IPS DF 6.9 (cell line): ENCODE data around the gene HNF4A.

Source experiments
- DNase-seq: peaks from one replicate; pipeline ENCODE4 v3.0.0-alpha.2; 2013; ENCODE audit warnings: low read depth, low spot score
- H3K27ac ChIP-seq: one replicate; pipeline ENCODE4 v1.5.1; 2013; ENCODE audit warnings: low read length, control low read depth
- H3K27me3 ChIP-seq: 2 replicates; pipeline ENCODE4 v1.6.1; 2013; ENCODE audit warnings: mild to moderate bottlenecking, low read length; ENCODE audit not compliant: control insufficient read depth, insufficient read depth
- H3K36me3 ChIP-seq: 2 replicates; pipeline ENCODE4 v1.6.1; 2013; ENCODE audit warnings: low read length; ENCODE audit not compliant: control insufficient read depth, insufficient read depth
- H3K4me1 ChIP-seq: 2 replicates; pipeline ENCODE4 v1.6.1; 2013; ENCODE audit warnings: low read length; ENCODE audit not compliant: control insufficient read depth, insufficient read depth
- H3K4me3 ChIP-seq: 2 replicates; pipeline ENCODE4 v1.5.1; 2013; ENCODE audit warnings: mild to moderate bottlenecking, low read length
- H3K9me3 ChIP-seq: 2 replicates; pipeline ENCODE4 v1.6.1; 2013; ENCODE audit warnings: low read length, inconsistent platforms; ENCODE audit not compliant: control insufficient read depth, insufficient read depth
- WGBS: extraction: QIAGEN DNeasy Blood & Tissue Kit; methylation state at CpG from one replicate; pipeline ENCODE4 v1.1.7; 2013; ENCODE audit warnings: mixed read lengths, missing lambda C conversion rate; ENCODE audit not compliant: insufficient read length, insufficient coverage; 5-methylcytosine and 5-hydroxymethylcytosine counted together

HNF4A gene

DNA sequence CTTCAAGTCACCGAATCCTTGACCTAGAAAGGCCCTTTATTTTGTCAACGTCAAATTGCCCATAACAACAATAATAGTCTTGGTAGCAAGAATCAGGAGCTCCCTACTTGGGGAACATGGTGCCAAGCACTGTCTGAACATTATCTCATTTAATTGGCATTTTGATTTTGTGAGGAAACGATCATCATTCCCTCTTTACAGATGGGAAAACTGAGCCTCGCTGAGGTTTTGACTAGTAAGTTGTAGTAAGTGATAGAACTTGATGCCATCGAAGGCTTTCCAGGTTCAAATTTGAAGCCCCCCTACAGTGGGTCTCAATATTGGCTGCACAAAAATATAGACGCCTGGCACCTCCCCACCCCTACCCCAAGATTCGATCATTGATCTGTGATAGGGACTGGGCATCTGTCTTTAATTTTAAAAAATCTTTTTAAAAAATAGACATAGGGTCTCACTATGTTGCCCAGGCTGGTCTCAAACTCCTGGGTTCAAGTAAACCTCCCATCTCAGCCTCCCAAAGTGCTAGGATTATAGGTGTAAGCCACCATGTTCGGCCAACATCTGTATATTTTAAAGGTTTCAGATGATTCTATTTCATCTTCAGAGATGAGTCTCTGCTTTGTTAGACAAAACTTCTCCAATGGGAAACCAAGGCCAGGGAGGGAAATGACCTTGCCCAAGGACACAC, 36.7 kb downstream of the HNF4A start:
- H3K36me3 ChIP-seq = no peaks in the 10 kb centered on the region
- no CpG with 5 or more reads among the region's 8 CpGs for WGBS
- no peaks in the 10 kb centered on the region for H3K4me1 ChIP-seq
- no peak overlapping the region for H3K27ac ChIP-seq
- no peak overlapping the region for H3K4me3 ChIP-seq
- DNase-seq = no peak
- no peaks in the 10 kb centered on the region for H3K27me3 ChIP-seq
- H3K9me3 ChIP-seq = no peaks in the 10 kb centered on the region

GRCh38 chr20:44392776-44393607, 37.5 kb downstream of the HNF4A start:
- WGBS = no CpG with 5 or more reads among the region's 5 CpGs
- no peaks in the 10 kb centered on the region for H3K36me3 ChIP-seq
- H3K9me3 ChIP-seq = no peaks in the 10 kb centered on the region
- H3K4me3 ChIP-seq = no peak overlapping the region
- no peaks in the 10 kb centered on the region for H3K4me1 ChIP-seq
- no peak for DNase-seq
- no peaks in the 10 kb centered on the region for H3K27me3 ChIP-seq
- H3K27ac ChIP-seq = no peak overlapping the region

DNA sequence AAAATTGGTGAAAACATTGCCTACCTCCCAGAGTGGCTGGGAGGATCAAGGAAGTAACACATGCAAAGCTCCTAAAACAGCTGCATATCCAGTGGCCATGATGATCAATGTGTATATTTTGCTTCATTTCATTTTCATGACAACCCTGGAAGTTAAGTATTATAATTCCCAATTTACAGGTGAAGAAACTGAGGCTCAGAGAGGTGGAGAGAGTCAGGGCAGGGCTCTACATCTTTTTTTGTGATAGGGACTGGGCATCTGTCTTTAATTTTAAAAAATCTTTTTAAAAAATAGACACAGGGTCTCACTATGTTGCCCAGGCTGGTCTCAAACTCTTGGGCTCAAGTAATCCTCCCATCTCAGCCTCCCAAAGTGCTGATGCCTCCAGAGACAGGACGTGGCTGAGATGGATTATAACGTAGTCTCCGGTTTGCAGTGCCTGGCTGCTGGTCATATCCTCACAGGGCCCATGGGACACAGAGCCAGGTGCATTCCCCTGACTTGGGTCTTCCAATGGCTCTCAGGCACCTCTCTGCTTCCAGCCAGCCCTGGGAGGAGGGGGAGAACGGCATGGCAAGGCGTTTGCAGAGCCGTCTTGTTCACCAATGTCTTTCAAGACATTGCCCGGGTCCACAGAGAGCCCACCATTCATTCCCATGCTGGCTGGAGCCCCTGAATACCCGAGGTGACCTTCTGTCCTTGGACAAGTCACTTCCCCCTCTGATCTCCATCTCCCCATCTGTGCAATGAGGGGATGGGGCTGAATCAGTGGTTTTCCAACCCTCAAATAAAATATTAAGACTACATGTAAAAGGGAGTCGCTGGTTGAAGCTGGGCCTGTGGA, 38.3 kb downstream of the HNF4A start:
- Histone ChIP-seq H3K36me3 (no peaks in the 10 kb centered on the region), H3K4me3 (no peak overlapping the region), H3K27ac (no peak overlapping the region), H3K27me3 (no peaks in the 10 kb centered on the region), H3K4me1 (no peaks in the 10 kb centered on the region), H3K9me3 (no peaks in the 10 kb centered on the region)
- WGBS = no CpG with 5 or more reads among the region's 9 CpGs
- DNase-seq = no peak

DNA sequence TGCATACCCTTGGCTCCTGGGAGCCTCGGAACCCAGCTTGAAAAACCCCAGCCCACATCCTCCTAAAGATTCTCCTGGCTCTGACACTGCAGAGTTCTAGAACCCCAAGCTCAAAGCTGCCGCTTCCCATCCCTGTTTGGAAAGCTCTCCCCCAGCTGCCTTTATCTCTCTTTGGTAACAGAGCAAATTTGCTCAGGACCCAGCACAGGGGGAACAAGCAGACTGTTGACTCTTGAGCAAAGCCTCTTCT, 38.9 kb downstream of the HNF4A start:
- no peak for DNase-seq
- Histone ChIP-seq H3K27me3 (no peaks in the 10 kb centered on the region), H3K4me3 (no peak overlapping the region), H3K36me3 (no peaks in the 10 kb centered on the region), H3K9me3 (no peaks in the 10 kb centered on the region), H3K27ac (no peak overlapping the region), H3K4me1 (no peaks in the 10 kb centered on the region)
- WGBS = no CpG with 5 or more reads among the region's 2 CpGs

GRCh38 chr20:44394702-44395460, 39.4 kb downstream of the HNF4A start:
- Histone ChIP-seq H3K4me3 (no peak overlapping the region), H3K27ac (no peak overlapping the region), H3K36me3 (no peaks in the 10 kb centered on the region), H3K9me3 (no peaks in the 10 kb centered on the region), H3K27me3 (no peaks in the 10 kb centered on the region), H3K4me1 (no peaks in the 10 kb centered on the region)
- DNase-seq = no peak
- WGBS = no CpG with 5 or more reads among the region's 15 CpGs

DNA sequence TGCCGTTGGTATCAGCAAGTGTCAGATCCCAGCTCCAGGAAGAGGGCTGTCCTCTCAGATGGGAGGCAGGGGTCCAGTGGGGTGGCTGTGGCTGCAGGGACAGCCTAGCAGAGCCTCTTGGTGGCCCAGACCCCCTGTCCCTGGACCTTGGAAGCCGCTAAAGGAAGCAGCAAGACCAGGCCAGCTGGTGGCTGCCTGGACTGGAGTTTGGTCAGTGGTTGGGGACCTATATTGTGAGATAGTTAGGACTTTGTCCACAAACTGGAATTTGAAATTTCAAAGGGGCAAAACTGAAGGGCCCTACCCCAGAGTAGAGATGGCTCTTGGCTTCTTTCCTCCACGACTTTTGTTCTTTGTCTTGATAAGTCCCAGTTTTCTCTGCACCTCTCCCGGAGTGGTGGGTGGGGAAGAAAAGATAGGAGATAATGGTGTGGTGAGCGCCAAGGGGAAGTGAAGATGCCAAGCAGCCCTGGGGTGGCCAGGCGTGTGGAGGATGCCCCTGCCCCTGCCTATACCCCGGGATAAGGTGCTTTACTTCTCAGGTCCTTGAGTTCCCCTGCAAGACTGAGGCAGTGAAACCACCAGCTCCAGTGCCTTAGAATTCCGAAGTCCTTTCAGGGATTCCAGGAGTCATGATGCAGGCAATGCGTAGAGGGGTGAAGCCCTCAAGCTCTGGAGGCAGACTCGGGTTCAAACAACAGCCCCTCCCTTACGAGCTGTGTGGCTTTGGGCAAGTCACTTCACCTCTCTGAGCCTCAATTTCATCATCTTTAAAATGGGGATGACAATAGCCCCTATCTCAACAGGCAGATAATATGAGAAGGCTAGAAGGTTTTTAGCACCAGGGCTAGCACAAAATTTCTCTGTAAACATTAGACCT, 40.2 kb downstream of the HNF4A start:
- no peak for DNase-seq
- no peaks in the 10 kb centered on the region for H3K4me1 ChIP-seq
- H3K4me3 ChIP-seq = no peak overlapping the region
- no peaks in the 10 kb centered on the region for H3K36me3 ChIP-seq
- no peaks in the 10 kb centered on the region for H3K9me3 ChIP-seq
- no peak overlapping the region for H3K27ac ChIP-seq
- no peaks in the 10 kb centered on the region for H3K27me3 ChIP-seq
- no CpG with 5 or more reads among the region's 11 CpGs for WGBS

DNA sequence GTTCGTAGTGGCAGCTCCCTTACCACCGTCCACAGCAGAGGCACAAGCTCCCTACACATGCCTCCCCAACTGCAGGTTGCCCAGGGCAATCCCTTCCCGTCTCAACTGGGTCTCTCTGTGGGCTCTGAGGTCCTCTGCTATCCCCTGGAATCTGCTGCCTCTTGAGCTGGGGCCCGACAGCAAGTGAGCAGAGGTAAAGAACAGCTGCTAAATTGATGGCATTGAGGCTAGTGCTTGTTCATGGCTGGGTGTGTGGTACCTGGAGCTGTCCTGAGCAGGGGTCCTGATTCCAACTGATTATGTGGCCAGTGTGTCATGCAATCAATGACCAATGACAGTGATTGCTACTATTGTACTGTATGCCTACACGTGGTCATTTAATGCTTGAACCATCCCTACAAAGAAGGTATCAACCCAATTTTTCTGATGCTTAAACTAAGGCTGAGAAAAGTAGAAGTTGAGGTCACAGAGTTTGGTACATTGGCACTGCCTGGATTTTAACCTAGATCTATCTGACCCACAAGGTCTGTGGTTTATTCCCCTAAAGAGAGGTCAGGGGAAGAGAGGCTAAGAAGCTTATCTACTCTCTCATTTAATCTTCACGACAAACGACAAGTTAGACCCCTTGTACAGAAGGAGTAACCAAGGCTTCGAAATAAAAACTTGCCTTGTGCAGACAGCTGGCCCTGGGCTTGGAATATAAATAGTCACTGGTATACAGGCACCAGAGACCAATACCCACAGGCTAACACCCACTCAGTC, 41.1 kb downstream of the HNF4A start:
- Histone ChIP-seq H3K4me1 (no peaks in the 10 kb centered on the region), H3K9me3 (no peaks in the 10 kb centered on the region), H3K27me3 (no peaks in the 10 kb centered on the region), H3K36me3 (no peaks in the 10 kb centered on the region), H3K27ac (no peak overlapping the region), H3K4me3 (no peak overlapping the region)
- DNase-seq = no peak
- WGBS = no CpG with 5 or more reads among the region's 8 CpGs

DNA sequence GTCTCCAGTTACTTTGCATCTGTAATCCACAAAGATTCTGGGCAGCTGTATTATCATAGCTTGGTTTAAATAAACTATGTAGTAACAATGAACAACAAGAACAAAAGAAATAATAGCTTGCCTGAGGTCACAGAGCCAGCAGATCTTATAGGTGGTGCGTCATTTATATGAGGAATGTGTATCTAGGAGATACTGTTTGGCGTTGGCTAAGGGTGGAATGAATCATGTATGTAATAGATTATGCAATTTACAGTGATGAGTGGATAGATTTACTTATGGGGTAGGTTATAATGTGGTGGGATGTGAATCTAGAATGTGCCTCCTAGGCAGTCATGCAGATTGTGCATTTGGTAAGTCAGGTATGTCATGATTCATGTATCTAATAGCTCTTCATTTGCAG, 42.8 kb downstream of the HNF4A start:
- no peaks in the 10 kb centered on the region for H3K27me3 ChIP-seq
- no peaks in the 10 kb centered on the region for H3K4me1 ChIP-seq
- DNase-seq = no peak
- no CpG with 5 or more reads among the region's 2 CpGs for WGBS
- no peak overlapping the region for H3K4me3 ChIP-seq
- no peaks in the 10 kb centered on the region for H3K36me3 ChIP-seq
- H3K9me3 ChIP-seq = no peaks in the 10 kb centered on the region
- H3K27ac ChIP-seq = no peak overlapping the region

DNA sequence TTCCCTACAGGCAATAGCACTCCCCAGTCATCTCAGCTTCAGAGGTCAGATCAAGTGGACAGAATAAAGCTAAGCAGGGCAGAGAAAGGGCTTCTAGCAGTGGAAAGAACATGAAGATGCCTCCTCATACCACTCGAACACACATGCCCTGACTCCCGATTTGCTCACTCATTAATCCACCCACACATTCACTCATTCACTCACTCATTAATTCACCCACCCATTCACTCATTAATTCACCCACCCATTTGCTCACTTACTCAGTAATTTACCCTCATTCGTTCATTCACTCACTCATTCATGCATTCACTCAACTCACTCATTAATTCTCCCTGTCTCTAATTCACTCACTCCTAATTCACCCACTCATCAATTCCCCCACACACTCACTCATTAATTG, 43.9 kb downstream of the HNF4A start:
- no peak overlapping the region for H3K27ac ChIP-seq
- H3K4me1 ChIP-seq = no peaks in the 10 kb centered on the region
- 100% methylated on average over 2 of the region's 3 CpGs for WGBS
- H3K36me3 ChIP-seq = no peaks in the 10 kb centered on the region
- no peak for DNase-seq
- H3K9me3 ChIP-seq = no peaks in the 10 kb centered on the region
- no peak overlapping the region for H3K4me3 ChIP-seq
- H3K27me3 ChIP-seq = no peaks in the 10 kb centered on the region
